ENCODE results near the gene HOXA3. TPM values are rescaled to one million over a fixed set of nuclear protein-coding genes. Genes with fewer than 3 reads are reported as not detected.

The HOXA3 gene
- total RNA-seq, 2 donors from 2014 or later = not detected

DNA sequence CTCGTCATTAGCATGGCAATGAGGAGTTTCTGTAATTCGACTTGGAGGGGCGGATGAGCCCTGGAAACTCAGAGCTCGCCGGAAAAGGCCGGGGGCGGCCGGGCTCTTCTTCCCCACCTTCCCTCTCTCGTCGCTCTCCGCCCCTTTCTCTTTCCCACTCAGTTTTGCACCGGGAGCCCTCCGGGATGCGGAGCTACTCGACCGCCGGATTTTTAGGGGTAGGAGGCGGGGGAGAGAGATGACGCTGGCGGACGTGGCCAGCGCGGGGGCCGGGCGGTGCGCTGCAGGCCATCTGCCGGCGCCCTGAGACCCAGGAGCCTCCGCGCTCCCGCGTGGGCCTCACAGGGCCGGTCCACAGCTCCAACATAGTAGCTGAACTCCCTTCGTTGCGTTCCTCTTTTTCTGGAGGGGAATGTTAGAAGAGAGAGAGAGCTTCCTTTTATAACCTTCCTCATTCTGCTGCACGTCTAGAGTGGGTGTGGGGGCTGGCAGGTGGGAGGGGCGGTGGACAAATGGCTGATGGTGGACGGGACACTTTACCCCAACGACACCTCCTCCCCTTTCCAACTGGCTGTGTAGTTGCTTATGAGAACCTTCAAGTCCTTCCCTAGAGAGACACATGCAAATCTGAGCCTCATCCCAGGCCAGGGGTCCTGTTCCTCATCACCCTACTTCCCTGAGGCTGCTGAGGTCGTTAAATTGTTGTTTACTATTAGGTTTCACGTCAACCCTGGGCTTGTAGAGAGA, 55.4 kb downstream of the HOXA3 start:
- H3K27me3 ChIP-seq (ENCODE audit: control insufficient read depth, insufficient read depth, low read length, poor library complexity, severe bottlenecking) = peaks cover 100% of the 10 kb centered on the region
- Mint-ChIP-seq H3K27me3 (ENCODE audit: insufficient read depth) (peaks cover 100% of the 10 kb centered on the region), H3K36me3 (ENCODE audit: low read depth) (no peaks in the 10 kb centered on the region), H3K27ac (no peak overlapping the region), H3K9me3 (no peaks in the 10 kb centered on the region), H3K4me3 (peak overlapping the region; percentile 48), H3K4me1 (peaks cover 22% of the 10 kb centered on the region)
- H3K4me3 ChIP-seq (ENCODE audit: low read length) = peak overlapping the region; percentile 72
- DNase-seq = peak; percentile 68
- no peak overlapping the region for H3K9ac ChIP-seq (ENCODE audit: extremely low read depth, low read length, poor library complexity, severe bottlenecking)
- WGBS, 2 experiments (ENCODE audit: insufficient coverage in 1 of 2, insufficient read length in 1 of 2) = 0 to 1% methylated on average over 4 to 40 of the region's 41 CpGs
- H3K36me3 ChIP-seq (ENCODE audit: control insufficient read depth, insufficient read depth, low read length) = no peaks in the 10 kb centered on the region
- peak overlapping the region; percentile 85 for H3K27ac ChIP-seq (ENCODE audit: low read depth, low read length)
- TF ChIP-seq, protein P1, sequence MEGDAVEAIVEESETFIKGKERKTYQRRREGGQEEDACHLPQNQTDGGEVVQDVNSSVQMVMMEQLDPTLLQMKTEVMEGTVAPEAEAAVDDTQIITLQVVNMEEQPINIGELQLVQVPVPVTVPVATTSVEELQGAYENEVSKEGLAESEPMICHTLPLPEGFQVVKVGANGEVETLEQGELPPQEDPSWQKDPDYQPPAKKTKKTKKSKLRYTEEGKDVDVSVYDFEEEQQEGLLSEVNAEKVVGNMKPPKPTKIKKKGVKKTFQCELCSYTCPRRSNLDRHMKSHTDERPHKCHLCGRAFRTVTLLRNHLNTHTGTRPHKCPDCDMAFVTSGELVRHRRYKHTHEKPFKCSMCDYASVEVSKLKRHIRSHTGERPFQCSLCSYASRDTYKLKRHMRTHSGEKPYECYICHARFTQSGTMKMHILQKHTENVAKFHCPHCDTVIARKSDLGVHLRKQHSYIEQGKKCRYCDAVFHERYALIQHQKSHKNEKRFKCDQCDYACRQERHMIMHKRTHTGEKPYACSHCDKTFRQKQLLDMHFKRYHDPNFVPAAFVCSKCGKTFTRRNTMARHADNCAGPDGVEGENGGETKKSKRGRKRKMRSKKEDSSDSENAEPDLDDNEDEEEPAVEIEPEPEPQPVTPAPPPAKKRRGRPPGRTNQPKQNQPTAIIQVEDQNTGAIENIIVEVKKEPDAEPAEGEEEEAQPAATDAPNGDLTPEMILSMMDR (conservative IDR thresholded peaks at IDR 0.05) = no peak
- no peaks in the 10 kb centered on the region for H3K9me3 ChIP-seq (ENCODE audit: control insufficient read depth, low read length)
- H3K4me1 ChIP-seq (ENCODE audit: control insufficient read depth, insufficient read depth, low read length) = no peaks in the 10 kb centered on the region

DNA sequence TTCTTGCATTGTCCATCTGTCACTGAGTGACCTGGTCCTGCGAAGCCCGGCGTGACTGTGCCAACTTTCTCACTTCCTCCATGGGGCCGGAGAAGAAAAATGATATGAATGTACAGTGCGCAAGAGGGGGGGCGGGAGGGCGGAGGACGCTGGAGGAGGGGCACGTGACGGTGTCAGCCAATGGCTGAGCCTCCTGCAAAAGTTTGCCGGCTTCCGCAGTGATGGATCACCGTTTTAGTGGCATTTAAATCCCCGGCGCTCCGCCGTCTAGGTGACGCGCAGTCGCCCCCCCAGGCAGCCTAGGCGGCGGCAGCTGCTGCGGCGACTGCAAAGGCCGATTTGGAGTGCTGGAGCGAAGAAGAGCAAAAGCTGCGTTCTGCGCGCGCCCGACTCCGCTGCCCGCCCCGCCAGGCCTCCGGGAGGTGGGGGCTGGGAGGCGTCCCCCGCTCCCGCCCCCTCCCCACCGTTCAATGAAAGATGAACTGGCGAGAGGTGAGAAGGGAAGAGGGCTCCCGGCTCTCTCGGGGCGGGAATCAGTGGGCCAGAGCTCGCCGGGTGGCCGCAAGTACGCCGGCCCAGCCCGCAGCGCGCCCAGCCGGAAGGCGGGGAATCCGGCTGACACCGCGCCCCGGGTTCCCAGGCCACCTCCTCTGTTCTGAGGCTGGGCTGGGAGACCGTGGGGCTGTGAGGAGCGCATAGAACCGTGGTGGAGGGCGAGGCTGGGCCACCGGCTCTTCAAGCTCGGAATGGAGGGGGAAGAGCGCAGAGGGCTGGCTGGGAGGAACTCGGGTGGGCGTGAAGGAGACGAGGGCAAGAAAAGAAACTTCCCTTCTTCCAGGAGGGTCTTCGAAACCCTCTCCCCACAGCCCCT, 56.3 kb downstream of the HOXA3 start, which contains the start of gene HOXA1:
TSS of gene HOXA1 (minus strand) at position 104 of the 871 bp plus-strand sequence. CDS start at position 16, 88 bp downstream.
- H3K9me3 ChIP-seq (ENCODE audit: control insufficient read depth, low read length) = no peaks in the 10 kb centered on the region
- DNase-seq = peak; percentile 90
- TF ChIP-seq, protein P1 (conservative IDR thresholded peaks at IDR 0.05) = no peak
- H3K36me3 ChIP-seq (ENCODE audit: control insufficient read depth, insufficient read depth, low read length) = no peaks in the 10 kb centered on the region
- WGBS, 2 experiments (ENCODE audit: insufficient coverage in 1 of 2, insufficient read length in 1 of 2) = 0 to 1% methylated on average over 20 to 68 of the region's 68 CpGs
- H3K4me3 ChIP-seq (ENCODE audit: low read length) = peak within 1 kb of the TSS; percentile 72
- Mint-ChIP-seq H3K27me3 (ENCODE audit: insufficient read depth) (peaks cover 100% of the 10 kb centered on the region), H3K4me3 (peak within 1 kb of the TSS; percentile 48), H3K36me3 (ENCODE audit: low read depth) (no peaks in the 10 kb centered on the region), H3K27ac (no peak within 1 kb of the TSS), H3K9me3 (no peaks in the 10 kb centered on the region), H3K4me1 (peaks cover 25% of the 10 kb centered on the region)
- no peak within 1 kb of the TSS for H3K9ac ChIP-seq (ENCODE audit: extremely low read depth, low read length, poor library complexity, severe bottlenecking)
- peak within 1 kb of the TSS; percentile 85 for H3K27ac ChIP-seq (ENCODE audit: low read depth, low read length)
- H3K27me3 ChIP-seq (ENCODE audit: control insufficient read depth, insufficient read depth, low read length, poor library complexity, severe bottlenecking) = peaks cover 100% of the 10 kb centered on the region
- no peaks in the 10 kb centered on the region for H3K4me1 ChIP-seq (ENCODE audit: control insufficient read depth, insufficient read depth, low read length)

- Mint-ChIP-seq H3K9me3 (no peaks in the 10 kb centered on the region), H3K4me1 (peaks cover 30% of the 10 kb centered on the region), H3K27me3 (ENCODE audit: insufficient read depth) (peaks cover 100% of the 10 kb centered on the region), H3K4me3 (peak overlapping the region; percentile 48), H3K27ac (no peak overlapping the region), H3K36me3 (ENCODE audit: low read depth) (no peaks in the 10 kb centered on the region)
- 5 to 23% methylated on average over 6 to 33 of the region's 33 CpGs for WGBS, 2 experiments (ENCODE audit: insufficient coverage in 1 of 2, insufficient read length in 1 of 2)
- H3K36me3 ChIP-seq (ENCODE audit: control insufficient read depth, insufficient read depth, low read length) = no peaks in the 10 kb centered on the region
- TF ChIP-seq, protein P1 (conservative IDR thresholded peaks at IDR 0.05) = no peak
- H3K9me3 ChIP-seq (ENCODE audit: control insufficient read depth, low read length) = no peaks in the 10 kb centered on the region
- no peak overlapping the region for H3K4me3 ChIP-seq (ENCODE audit: low read length)
- no peaks in the 10 kb centered on the region for H3K4me1 ChIP-seq (ENCODE audit: control insufficient read depth, insufficient read depth, low read length)
- H3K27ac ChIP-seq (ENCODE audit: low read depth, low read length) = no peak overlapping the region
- H3K27me3 ChIP-seq (ENCODE audit: control insufficient read depth, insufficient read depth, low read length, poor library complexity, severe bottlenecking) = peaks cover 100% of the 10 kb centered on the region
- H3K9ac ChIP-seq (ENCODE audit: extremely low read depth, low read length, poor library complexity, severe bottlenecking) = no peak overlapping the region
- peak; percentile 63 for DNase-seq
Observed at GRCh38 chr7:27095050-27095896, 57.1 kb downstream of the HOXA3 start.
